A375 (cell line): ENCODE measurements around the gene GAL3ST3. TPM values are rescaled to one million over a fixed set of nuclear protein-coding genes. Genes with fewer than 3 reads are reported as not detected.

ENCODE experiments used
- total RNA-seq: library from RNA; depleted of rRNA; stranded (reverse); fragments of >200 nt; shearing (Covaris generic); gene quantifications from 2 replicates; pipeline ENCODE4 v1.2.3, GENCODE V29; 2014; rRNA removed

GAL3ST3 gene
- total RNA-seq, result 0.30 and 0.34 TPM in 2 replicates

GRCh38 chr11:66048547-66049323 lies at the start of gene GAL3ST3:
Gene GAL3ST3, minus strand, starts transcription at chr11:66049161. Its CDS starts 3,746 bp downstream, at chr11:66045415.

GRCh38 chr11:66069715-66070603 lies 21.0 kb upstream of the GAL3ST3 start, which contains the start of gene PACS1:
Gene PACS1, plus strand, starts transcription at chr11:66070272. Its CDS starts 215 bp downstream, at chr11:66070487.

GRCh38 chr11:66051766-66052663 lies 3.1 kb upstream of the GAL3ST3 start, which contains the start of gene SF3B2:
Gene SF3B2, plus strand, starts transcription at chr11:66052364. Its CDS starts 21 bp downstream, at chr11:66052385.

GRCh38 chr11:66026017-66026529 lies 22.9 kb downstream of the GAL3ST3 start, which contains the start of gene CATSPER1:
Gene CATSPER1, minus strand, starts transcription at chr11:66026479. Its CDS starts 100 bp downstream, at chr11:66026379.

GRCh38 chr11:66011785-66012303 lies 37.1 kb downstream of the GAL3ST3 start, which contains the start of gene CST6:
Gene CST6, plus strand, starts transcription at chr11:66012008. Its CDS starts 37 bp downstream, at chr11:66012045.

GRCh38 chr11:66001942-66002647 lies 46.9 kb downstream of the GAL3ST3 start, which contains the start of the genes BANF1 and EIF1AD:
Gene BANF1, plus strand, starts transcription at chr11:66002503. Its CDS starts 748 bp downstream, at chr11:66003251.
Gene EIF1AD, minus strand, starts transcription at chr11:66002157. Its CDS starts 1,768 bp downstream, at chr11:66000389.

Other genes with a start within 250 kb of the GAL3ST3 start
- 0.13 TPM in 1 of 2 replicates, not detected in the other for gene SNX32, start 215.2 kb downstream of the GAL3ST3 start, total RNA-seq
- 2,320 and 2,361 TPM in 2 replicates for gene CFL1, start 191.0 kb downstream of the GAL3ST3 start, total RNA-seq
- gene MUS81, start 188.7 kb downstream of the GAL3ST3 start, total RNA-seq, result 94.2 and 103 TPM in 2 replicates
- 11.4 and 16.7 TPM in 2 replicates for gene EFEMP2, start 176.4 kb downstream of the GAL3ST3 start, total RNA-seq
- gene CTSW, start 169.3 kb downstream of the GAL3ST3 start, total RNA-seq, result 0.24 and 0.41 TPM in 2 replicates
- gene FIBP, start 160.7 kb downstream of the GAL3ST3 start, total RNA-seq, result 307 and 389 TPM in 2 replicates
- 158 and 196 TPM in 2 replicates for gene CCDC85B, start 158.5 kb downstream of the GAL3ST3 start, total RNA-seq
- gene FOSL1, start 148.8 kb downstream of the GAL3ST3 start, total RNA-seq, result 548 and 703 TPM in 2 replicates
- gene C11orf68, start 130.1 kb downstream of the GAL3ST3 start, total RNA-seq, result 17.5 and 22.0 TPM in 2 replicates
- gene DRAP1, start 129.7 kb downstream of the GAL3ST3 start, total RNA-seq, result 837 and 878 TPM in 2 replicates
- gene TSGA10IP, start 103.7 kb downstream of the GAL3ST3 start, total RNA-seq, result not detected in 2 replicates
- 230 and 245 TPM in 2 replicates for gene SART1, start 87.4 kb downstream of the GAL3ST3 start, total RNA-seq
- 50.8 and 60.5 TPM in 2 replicates for gene EIF1AD, start 47.0 kb downstream of the GAL3ST3 start, total RNA-seq
- gene BANF1, start 46.7 kb downstream of the GAL3ST3 start, total RNA-seq, result 73.9 and 84.0 TPM in 2 replicates
- 0.19 and 0.91 TPM in 2 replicates for gene CST6, start 37.2 kb downstream of the GAL3ST3 start, total RNA-seq
- gene CATSPER1, start 22.7 kb downstream of the GAL3ST3 start, total RNA-seq, result 9.7 and 11.3 TPM in 2 replicates
- gene SF3B2, start 3.2 kb upstream of the GAL3ST3 start, total RNA-seq, result 306 and 311 TPM in 2 replicates
- gene PACS1, start 21.1 kb upstream of the GAL3ST3 start, total RNA-seq, result 14.2 and 15.2 TPM in 2 replicates
- 23.0 and 24.2 TPM in 2 replicates for gene KLC2, start 208.5 kb upstream of the GAL3ST3 start, total RNA-seq
- 158 and 177 TPM in 2 replicates for gene RAB1B, start 219.5 kb upstream of the GAL3ST3 start, total RNA-seq
- 8.3 and 12.4 TPM in 2 replicates for gene CNIH2, start 229.0 kb upstream of the GAL3ST3 start, total RNA-seq
- 105 and 132 TPM in 2 replicates for gene YIF1A, start 240.0 kb upstream of the GAL3ST3 start, total RNA-seq
- 0.08 TPM in 1 of 2 replicates, not detected in the other for gene TMEM151A, start 242.7 kb upstream of the GAL3ST3 start, total RNA-seq